Fibroblast of skin of left quadriceps (primary cell): ENCODE results near the gene FMO5.
"Not testable (repeated sequence)": the region's sequence is repeated elsewhere in the genome, so short reads cannot be mapped to it uniquely, and the experiment has no call there.

ENCODE experiments used
- DNase-seq, 2 experiments: peaks; one replicate each; pipeline ENCODE4 v3.0.0-alpha.2; 2013; ENCODE audit warnings: low read depth in 2 of 2

FMO5 gene

DNA sequence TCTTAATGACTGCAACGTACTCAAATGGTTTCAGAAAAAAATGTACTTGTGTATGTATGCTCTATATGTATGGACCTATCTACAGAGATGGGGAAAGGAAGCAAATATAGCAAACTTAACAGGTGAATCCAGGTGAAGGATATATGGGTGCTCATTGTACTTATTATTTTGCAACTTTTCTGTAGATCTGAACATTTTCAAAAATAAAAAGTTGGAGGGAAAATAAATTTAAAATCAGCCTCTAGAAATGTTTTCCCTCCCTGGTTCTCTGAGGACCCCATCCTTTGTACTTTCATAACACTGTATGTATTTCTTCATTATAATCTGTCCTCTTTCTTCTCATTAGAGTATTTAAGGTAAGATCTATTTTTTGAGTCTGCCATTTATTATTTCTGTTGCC lies 17.9 kb downstream of the FMO5 start:
- DNase-seq = no peak

DNA sequence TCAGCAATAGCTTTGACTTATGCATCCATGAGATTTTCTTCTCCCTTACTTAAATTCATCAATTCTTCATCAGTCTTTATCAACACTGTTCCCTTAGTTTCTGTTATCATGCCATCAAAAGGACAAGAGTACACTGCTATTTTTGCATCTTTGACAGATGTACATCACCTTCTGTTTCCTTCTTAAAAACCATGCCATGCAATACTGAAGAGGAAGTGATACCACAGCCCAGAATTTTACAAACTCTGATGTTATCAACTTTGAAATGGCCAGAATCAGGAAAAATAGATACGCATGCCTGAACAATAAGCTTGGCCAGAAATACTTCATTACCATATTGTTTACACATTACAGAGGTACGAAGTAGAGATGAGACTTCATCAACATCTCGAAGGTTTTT lies 21.1 kb downstream of the FMO5 start:
- no peak for DNase-seq

DNA sequence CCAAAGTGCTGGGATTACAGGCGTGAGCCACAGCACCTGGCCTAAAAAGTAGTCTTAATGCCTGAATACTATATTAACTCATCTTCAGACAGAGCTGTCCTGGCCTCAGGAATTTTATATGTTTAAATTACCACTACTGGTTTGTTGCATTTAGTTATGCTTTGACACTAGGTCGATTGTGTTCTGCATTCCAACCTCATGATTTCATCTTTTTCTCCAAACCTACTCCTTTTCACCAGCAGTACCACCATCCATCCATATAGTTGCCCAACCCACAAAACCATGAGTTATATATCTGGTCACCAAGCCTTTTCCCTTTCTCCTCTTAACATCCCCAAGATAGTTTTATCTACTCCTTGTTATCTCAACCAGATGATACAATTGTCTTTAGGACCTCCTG lies 22.6 kb downstream of the FMO5 start:
- no peak for DNase-seq

DNA sequence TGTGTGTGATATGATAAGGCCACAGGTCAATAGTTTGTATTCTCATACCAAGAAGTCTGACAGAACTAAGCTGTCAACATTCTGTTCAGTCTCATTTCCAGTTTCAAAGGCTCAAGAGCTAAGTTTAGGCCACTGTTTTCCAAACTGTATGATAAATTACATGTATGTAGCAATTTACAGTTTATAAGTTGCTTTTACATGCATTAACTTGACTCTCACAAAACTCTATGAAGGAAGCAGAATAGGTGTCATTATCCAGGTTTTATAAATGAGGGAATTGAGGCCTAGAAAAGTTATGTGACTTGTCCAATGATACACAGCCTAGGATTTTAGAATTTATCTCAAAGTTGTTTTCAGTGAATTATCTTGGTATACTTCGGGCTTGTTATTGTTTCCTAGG lies 23.4 kb downstream of the FMO5 start:
- DNase-seq = no peak

DNA sequence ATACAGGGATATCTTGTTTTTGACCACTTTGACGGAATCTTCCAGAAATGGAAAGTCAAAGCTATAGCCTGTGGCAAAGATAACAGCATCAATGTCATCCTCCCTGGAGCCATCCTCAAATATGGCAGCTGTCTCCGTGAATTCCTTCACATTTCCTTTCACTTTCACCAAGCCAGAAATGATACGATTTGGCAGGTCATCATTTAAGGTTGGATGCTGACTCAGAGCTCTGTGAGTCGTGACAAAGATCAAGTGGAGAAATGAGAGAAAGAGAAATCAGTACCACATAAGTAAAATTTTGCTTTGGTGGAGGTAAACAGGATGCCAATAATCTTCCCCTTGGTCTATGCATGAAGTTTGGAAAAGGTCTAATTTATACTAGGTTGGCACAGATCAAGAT lies 23.9 kb downstream of the FMO5 start:
- no peak for DNase-seq

DNA sequence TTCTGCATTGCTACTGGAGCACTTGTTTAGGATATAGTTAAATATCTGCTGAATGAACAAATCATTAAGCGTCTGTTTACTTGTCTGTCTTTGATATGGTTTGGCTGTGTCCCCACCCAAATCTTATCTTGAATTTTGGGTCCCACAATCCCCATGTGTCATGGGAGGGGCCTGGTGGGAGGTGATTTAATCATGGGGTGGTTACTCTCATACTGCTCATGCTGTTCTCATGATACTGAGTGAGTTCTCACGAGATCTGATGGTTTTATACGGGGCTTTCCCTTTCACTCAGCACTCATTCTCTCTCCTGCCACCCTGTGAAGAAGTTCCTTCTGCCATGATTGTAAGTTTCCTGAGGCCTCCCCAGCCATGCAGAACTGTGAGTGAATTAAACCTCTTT lies 27.8 kb downstream of the FMO5 start:
- DNase-seq = not testable (repeated sequence)

DNA sequence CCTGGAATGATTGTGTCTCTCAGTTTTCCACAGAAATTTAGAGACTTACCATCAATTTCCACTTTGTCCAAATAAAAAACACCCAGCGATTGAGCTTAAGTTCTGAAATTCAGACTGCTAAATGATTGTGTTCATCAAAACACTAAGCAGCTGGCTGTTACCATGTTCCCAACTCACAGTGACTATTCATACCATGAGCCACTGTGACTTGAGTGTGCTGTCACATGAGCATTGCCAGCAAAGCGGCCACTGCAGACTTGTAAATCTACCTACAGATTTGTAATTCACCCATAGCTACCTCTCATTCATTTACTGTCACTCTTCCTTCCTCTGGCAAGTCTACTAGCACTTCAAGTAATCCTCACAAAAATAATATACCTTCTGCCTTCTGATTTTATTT lies 35.6 kb downstream of the FMO5 start:
- no peak for DNase-seq

DNA sequence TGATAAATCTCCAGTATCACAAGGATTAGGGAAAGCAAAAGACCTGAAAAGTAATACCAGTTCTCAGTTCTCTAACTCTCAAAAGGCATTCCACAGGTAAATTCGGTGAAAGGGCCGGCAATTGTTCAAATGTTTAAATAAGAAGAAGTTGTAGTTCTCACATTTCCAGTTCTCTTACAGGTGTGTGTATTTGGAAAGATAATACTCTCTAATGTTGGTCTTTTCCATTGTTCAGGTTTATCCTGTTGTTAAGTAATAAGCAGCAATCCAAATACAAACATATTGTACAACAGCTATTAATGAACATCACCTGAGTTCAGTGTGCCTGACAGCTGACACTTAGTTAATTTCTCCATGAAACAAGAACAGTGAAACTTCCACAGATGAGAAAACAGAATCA lies 39.7 kb downstream of the FMO5 start:
- DNase-seq = no peak

DNA sequence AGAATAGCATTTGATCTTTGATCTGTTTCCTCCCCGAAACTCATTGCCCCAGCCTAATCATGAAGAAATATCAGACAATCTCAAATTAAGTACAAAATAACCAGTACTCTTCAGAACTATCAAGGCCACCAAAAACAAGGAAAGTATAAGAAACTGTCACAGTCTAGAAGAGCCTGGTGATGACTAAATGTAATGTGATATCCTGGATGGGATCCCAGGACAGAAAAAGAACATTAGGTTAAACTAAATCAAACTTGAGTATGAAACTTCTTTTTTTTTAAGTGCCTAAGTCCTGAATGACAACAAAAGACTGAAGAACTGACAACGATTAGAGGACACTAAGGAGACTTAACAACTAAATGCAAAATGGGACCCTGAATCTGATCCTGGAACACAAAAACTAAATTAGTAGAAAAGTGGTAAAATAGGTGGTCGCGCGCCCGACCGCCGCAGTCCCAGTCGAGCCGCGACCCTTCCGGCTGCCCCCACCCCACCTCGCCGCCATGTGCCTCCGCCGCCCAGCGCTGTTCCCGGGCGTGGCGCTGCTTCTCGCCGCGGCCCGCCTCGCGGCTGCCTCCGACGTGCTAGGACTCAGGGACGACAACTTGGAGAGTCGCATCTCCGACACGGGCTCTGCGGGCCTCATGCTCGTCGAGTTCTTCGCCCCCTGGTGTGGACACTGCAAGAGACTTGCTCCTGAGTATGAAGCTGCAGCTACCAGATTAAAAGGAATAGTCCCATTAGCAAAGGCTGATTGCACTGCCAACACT lies 47.3 kb downstream of the FMO5 start:
- no peak for DNase-seq

DNA sequence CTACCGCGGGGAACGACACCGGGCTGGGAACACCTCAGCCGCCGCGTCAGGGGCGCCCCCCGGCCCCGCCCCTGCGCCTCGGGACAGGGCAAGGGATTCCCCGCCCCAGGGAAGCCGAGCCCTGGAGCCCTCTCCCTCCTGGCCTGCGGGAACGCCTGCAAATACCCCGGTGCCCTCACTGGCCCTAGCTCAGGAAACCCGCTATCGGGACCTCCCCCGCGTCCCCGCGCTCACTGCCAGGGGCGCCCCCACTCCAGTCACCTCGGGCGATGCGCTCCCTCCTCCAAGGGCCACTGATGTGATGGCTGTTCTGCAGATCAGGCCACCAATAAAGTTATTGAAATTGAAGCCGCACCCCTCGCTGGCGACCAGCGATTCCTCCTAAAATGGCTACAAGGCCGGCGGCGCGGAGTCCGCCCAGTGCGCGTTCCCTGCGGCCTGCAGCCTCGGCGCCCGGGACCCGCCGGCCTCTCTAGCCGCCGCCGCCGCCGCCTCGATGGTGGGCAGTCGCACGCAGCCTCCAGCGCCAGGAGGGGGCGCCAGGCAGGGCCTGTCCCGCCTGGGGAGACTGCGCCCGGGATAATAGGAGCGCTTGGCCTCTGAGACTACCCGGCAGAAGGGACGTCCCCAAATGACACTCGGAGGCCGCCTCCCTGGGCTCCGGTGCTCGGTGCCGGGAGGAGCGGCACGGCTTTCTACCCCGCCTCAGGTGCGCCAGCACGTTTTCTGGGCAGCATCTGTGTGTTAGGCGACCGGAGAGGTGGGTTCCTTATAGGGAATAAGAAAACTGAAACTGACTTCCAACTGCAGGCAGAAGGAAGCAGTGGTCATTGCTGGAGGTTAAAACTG lies 52.7 kb downstream of the FMO5 start, which contains the start of gene PRKAB2:
Gene PRKAB2 (minus strand): TSS at position 303 of the 849 bp plus-strand sequence. CDS start 326 bp downstream, outside the sequence.
- DNase-seq = peak; percentile 92 to 93

DNA sequence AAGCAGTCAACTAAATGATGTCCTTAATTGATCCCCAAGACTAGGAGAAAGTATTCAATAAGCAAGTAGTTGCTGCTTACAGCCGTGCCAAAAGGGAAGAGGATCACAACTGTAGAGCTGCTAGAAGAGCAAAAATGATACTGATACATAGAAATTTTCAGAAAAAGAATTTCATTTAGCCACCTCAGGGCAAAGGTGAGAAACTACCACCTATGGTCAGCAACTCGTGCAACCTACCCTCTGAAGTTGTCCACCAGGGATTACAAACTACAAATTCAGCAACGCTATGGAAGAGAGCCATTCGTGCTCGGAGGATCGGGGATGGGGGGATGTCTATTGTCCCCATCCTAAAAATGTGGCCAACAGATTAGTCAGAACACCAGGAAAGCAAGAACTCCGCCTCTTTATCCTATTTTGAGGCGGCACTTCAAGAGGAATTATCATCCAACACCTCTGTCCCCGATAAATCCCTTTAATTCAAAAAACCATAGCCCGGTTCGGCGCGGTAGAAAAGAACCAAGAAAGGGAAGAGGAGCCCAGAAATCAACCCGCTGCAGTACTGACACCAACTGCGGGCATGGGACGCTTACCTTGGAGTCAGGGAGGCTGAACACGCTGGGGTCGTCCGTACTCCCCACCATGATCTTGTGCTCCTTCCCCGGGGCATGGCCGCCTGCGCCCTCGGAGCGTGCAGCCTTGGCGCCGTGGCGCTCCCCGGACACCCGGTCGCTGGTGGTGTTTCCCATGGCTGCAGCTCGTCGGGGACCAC lies 53.6 kb downstream of the FMO5 start:
- DNase-seq = no peak

DNA sequence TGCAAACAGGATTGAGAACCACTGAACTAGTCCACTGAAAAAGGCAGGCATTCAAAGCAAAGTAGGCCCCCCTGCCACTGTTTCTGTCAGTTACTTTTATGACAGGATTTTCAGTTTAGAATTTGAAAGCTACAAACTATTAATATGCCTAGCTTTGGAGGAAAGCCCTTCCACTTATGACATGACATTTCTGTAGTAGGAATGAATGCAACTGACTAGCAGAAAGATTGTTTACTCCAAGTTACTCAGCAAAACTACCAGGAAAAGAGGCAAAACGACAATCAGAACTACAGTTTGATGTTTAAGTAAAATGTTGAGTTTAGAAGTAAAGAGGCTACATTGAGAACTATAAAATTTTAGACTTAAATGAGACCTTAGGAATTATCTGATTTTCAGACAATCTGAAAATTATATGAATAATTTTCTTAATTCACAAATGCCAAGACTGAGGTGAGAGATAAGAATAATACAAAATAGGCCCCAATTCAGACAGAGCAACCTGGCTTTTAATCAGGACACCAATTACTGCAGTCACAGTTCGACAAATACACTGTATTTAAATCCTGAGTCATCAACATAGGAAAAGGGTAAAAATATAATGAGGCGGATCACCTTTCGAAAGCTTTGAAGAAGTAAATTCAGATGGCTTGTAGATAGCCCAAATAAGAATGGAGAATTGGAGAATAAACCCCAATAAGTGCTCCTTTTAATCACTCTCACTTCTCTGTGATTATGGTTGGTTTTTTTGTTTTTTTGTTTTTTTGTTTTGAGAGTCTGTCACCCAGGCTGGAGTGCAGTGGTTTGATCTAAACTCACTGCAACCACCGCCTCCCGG lies 55.1 kb downstream of the FMO5 start:
- DNase-seq = no peak

DNA sequence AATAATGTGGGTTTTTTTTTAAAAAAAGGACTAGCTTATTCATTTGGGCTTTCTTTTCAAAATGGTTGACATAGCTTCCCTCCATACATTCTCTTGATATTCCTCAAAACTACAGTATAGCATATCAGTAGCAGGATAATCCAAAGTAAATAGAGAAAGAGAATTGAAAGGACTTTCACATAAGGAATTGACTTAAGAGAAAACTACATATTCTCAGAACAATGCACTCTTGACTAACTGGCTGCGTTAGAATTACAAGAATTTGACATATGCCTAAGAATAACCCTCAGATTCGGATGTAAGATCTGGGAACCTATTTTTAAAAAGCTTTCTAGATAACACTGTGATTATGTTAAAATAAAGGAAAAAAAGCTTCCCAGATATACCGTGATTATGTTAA lies 56.0 kb downstream of the FMO5 start:
- no peak for DNase-seq

DNA sequence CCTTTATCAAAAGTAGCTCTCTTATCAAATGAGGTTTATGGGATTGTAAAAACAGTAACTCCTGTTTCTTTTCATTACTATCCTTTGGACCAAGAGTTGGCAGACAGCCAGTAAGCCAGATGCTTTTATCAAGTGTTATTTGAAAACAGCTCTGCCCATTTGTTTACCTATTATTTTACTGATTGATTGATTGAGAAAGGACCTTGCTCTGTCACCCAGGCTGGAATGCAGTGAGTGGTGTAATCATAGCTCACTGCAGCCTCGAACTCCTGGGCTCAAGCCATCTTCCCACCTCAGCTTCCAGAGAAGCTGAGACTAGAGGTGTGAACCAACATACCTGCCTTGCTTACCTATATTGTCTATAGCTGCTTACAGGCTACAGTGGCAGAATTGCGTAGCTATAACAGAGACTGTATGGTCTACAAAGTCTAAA lies 56.5 kb downstream of the FMO5 start:
- no peak for DNase-seq

DNA sequence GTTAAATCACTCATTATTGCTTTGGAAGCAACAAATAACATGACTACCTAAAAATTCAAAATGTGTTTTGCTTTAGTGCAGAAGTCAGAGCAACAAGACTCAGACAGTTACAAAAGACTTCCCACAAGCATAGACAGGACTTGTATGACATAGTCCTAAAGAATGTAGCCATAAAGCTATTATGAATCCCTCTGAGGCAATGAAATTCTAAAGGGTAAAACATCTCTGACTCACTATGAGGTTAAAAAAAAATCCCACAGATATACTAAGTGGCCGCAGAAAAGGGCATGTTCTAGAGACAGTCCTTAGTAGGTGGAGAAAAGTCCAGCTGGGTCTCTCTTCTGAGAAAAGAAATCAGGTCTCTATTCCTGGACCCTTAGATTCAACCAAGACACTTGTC lies 57.8 kb downstream of the FMO5 start:
- DNase-seq = peak; percentile 90 to 91

DNA sequence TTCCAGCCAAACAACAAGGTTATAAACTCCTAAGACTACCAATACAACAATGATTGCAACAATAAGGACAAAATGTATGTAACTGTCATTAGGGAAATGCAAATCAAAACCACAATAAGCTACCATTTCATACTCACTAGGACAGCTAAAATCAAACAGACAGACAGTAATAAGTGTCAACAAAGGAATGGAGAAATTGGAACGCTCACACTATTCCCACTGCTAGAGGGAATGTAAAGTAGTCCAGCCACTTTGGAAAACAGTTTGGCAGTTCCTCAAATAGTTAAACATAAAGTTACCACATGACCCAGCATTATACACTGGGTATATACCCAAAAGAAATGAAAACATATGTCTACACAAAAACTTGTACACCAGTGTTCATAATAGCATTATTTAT lies 62.1 kb downstream of the FMO5 start:
- DNase-seq = no peak

DNA sequence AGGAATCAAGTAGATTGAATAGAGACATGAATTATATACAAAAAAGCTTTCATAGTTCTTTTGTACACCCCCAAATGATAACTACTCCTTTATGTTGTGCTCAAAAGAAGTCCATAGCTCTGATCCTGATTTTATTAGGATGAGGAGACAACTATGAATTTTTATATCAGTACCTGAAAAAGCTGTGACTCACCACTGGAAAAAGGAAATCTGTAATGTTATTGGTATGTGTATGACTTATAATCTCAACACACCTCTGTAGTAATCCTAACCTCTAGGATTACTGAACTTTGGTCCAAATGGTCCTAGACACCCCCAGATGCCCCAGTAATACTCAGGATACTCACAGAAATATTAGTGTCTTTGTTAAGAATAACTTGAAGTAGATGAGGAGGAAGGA lies 63.0 kb downstream of the FMO5 start:
- DNase-seq = no peak

DNA sequence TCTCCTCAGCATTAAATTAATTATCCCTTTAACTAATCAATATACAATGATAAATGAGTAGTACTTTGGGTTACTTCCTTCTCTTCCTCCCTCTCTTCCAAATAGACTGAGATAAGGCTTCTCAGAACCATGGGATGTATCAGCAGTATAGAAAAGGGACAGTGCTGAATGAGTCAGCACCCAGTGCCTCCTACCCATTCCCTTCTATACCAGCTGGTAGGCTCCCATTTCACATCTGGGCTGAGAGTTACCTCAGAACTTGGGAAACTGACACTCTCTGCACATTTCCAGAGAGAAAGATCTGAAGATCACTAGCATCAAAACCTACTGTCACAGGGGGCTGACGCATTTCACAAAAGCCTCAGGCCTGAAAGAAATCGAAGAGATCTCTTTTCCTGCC lies 68.0 kb downstream of the FMO5 start:
- not testable (repeated sequence) for DNase-seq

DNA sequence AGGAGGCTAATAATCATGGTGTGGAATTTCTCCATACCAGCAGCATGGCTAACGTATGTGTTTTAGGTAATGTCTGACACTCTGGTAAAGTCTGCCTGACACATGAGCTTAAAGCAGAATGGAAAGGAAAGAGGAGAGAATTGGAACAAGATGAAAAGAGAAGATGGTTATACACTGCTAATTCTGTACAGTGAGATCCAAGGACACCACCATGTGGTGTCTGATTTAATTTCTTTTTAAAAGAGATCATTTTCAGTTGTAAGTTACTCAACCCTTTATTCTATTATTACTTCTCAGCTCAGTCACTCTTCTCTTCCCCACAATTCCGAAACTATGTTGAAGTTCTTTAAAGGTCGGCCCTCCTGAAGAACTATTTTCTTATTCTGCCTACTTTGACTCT lies 68.5 kb downstream of the FMO5 start:
- no peak for DNase-seq

DNA sequence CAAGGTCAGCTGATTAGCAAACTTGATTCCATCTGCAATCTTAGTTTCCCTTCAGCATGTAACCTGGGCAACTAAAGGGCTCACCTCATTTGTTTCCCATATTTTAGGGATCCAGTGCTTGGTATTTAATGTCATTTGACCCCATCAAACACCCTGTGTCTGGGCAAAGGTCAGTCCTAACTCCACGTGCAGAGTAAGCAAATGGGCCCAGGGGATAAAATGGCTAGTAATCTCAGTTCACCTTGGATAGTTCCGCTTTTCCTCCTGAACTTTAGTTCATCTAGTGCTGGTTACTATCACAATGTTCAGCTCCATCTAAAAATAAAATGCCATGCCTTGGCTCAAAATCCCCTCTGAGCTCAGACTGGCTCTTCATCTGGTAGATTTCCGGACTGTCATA lies 72.4 kb downstream of the FMO5 start:
- no peak for DNase-seq

DNA sequence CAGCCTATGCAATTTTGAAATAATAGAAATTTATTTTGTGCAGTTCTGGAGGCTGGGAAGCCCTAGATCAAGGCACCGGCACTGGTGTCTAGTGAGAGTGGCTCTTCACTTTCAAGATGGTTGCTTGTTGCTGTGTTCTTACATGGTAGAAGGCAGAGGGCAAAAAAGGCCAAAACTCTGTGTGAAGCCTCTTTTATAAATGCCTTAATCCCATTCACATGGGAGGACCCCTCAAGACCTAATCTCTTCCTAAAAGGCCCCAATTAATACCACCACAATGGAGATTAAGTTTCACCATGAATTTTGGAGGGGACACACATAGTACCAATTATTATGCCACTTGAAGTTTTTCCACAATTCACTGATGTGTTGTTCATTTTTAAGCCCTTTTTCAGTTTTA lies 73.9 kb downstream of the FMO5 start:
- no peak for DNase-seq
